ENCODE measurements around the gene DGKB.

DNA sequence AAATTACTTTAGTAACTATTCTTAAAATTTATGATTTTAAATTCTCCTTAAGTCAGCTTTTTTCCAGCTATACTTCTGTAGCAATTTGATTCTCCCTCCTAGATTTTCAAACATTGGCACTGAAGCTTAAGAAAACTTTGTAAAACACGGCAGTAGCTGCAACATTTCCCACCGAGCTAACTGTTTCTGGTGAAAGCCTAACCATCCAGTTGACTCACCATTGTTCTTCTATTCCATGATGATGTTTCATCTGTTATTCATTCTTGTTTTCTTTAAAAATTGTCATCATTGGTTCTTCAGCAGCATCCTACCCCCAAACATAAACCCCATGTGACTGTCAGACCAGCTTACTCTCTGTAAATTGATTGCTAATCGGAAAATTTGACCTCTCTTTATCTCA, 312.3 kb downstream of the DGKB start:
- no peak for TF ChIP-seq SP1 (IDR thresholded peaks at IDR 0.05)
- no peak for TF ChIP-seq BHLHE40 (IDR thresholded peaks at IDR 0.05; ENCODE audit: borderline replicate concordance)
- no peak for TF ChIP-seq ZNF384 (IDR thresholded peaks at IDR 0.05)
- no peak for TF ChIP-seq PKNOX1 (IDR thresholded peaks at IDR 0.05)
- TF ChIP-seq ELF4 (IDR thresholded peaks at IDR 0.05): no peak
- no peak for TF ChIP-seq L3MBTL2 (conservative IDR thresholded peaks at IDR 0.05)
- no peak for TF ChIP-seq NFRKB (IDR thresholded peaks at IDR 0.05)
- TF ChIP-seq TARDBP (IDR thresholded peaks at IDR 0.05): no peak
- TF ChIP-seq FOXA1 (IDR thresholded peaks at IDR 0.05): no peak
- no peak for TF ChIP-seq SUZ12 (IDR thresholded peaks at IDR 0.05)

All from HEK293T (cell line).